Neural cell (in vitro differentiated cells): ENCODE data around the gene CPSF6. TPM values are rescaled to one million over a fixed set of nuclear protein-coding genes. Genes with fewer than 3 reads are reported as not detected.

Source experiments
- H2AFZ ChIP-seq: fragments of 200-600, 300-800 bp; sonication (generic), shearing (Covaris generic); 2 replicates; pipeline ENCODE4 v1.6.0; 2014; ENCODE audit warnings: low read depth, mild to moderate bottlenecking, antibody characterized with exemption, low read length, moderate library complexity
- H3F3A ChIP-seq: fragments of 200-600 bp; shearing (Covaris generic); 2 replicates; pipeline ENCODE4 v1.6.1; 2016; ENCODE audit warnings: mild to moderate bottlenecking, moderate library complexity, mixed read lengths, antibody characterized with exemption, low read length; ENCODE audit not compliant: insufficient read depth, poor library complexity, severe bottlenecking
- H3K27ac ChIP-seq: fragments of 200-600, 300-800 bp; sonication (generic), shearing (Covaris generic); 2 replicates; pipeline ENCODE4 v1.5.1; 2014; ENCODE audit warnings: mild to moderate bottlenecking, low read length, moderate library complexity
- H3K27me3 ChIP-seq: fragments of 300-800, 200-600 bp; sonication (generic), shearing (Covaris generic); 2 replicates; pipeline ENCODE4 v1.6.0; 2014; ENCODE audit warnings: mild to moderate bottlenecking, low read depth, low read length, moderate library complexity; ENCODE audit not compliant: insufficient read depth
- H3K36me3 ChIP-seq: fragments of 300-800, 200-600 bp; sonication (generic), shearing (Covaris generic); 2 replicates; pipeline ENCODE4 v1.5.1; 2014; ENCODE audit warnings: mild to moderate bottlenecking, antibody characterized with exemption, low read length, moderate library complexity; ENCODE audit not compliant: insufficient read depth
- H3K4me2 ChIP-seq: fragments of 300-800, 200-600 bp; sonication (generic), shearing (Covaris generic); 2 replicates; pipeline ENCODE4 v1.6.0; 2014; ENCODE audit warnings: mild to moderate bottlenecking, low read length
- H3K4me3 ChIP-seq: fragments of 300-800, 200-600 bp; sonication (generic), shearing (Covaris generic); 2 replicates; pipeline ENCODE4 v1.5.1; 2014; ENCODE audit warnings: mild to moderate bottlenecking, low read length, moderate library complexity
- H3K79me2 ChIP-seq: fragments of 200-600 bp; shearing (Covaris generic); replicated peaks from 2 replicates; pipeline ENCODE4 v1.6.0; 2014; ENCODE audit warnings: mild to moderate bottlenecking, low read length, moderate library complexity; ENCODE audit not compliant: insufficient read depth
- H3K9ac ChIP-seq: fragments of 300-800, 200-600 bp; sonication (generic), shearing (Covaris generic); 2 replicates; pipeline ENCODE4 v1.6.1; 2016; ENCODE audit warnings: mild to moderate bottlenecking, low read length, mixed read lengths
- H3K9me2 ChIP-seq: fragments of 200-600 bp; shearing (Covaris generic); 2 replicates; pipeline ENCODE4 v1.6.1; 2016; ENCODE audit warnings: mild to moderate bottlenecking, low read length, mixed read lengths; ENCODE audit not compliant: insufficient read depth
- H3K9me3 ChIP-seq: fragments of 200-600, 300-800 bp; sonication (generic), shearing (Covaris generic); 2 replicates; pipeline ENCODE4 v1.6.1; 2016; ENCODE audit warnings: mild to moderate bottlenecking, mixed run types, low read length, moderate library complexity, mixed read lengths
- H4K20me1 ChIP-seq: fragments of 200-600 bp; shearing (Covaris generic); 2 replicates; pipeline ENCODE4 v1.6.1; 2016; ENCODE audit warnings: mild to moderate bottlenecking, mixed run types; ENCODE audit not compliant: insufficient read depth
- CTCF ChIP-seq: fragments of 450-650 bp; IDR thresholded peaks from 2 replicates; pipeline ENCODE4 v1.5.1; 2014; ENCODE audit warnings: antibody characterized with exemption, mild to moderate bottlenecking, moderate library complexity; ENCODE audit not compliant: poor library complexity, severe bottlenecking
- EP300 ChIP-seq: fragments of 450-650 bp; conservative IDR thresholded peaks from 2 replicates; pipeline ENCODE4 v1.6.1; 2014; ENCODE audit warnings: antibody characterized with exemption, mild to moderate bottlenecking, moderate library complexity; ENCODE audit not compliant: poor library complexity, severe bottlenecking
- EZH2 ChIP-seq: fragments of 200-600, 300-800 bp; shearing (Covaris generic), sonication (generic); IDR thresholded peaks from 2 replicates; pipeline ENCODE4 v1.6.1; 2014; ENCODE audit warnings: antibody characterized with exemption, low read length, borderline replicate concordance, mild to moderate bottlenecking; ENCODE audit not compliant: insufficient read depth, poor library complexity, severe bottlenecking
- MXI1 ChIP-seq: fragments of 450-650 bp; conservative IDR thresholded peaks from 2 replicates; pipeline ENCODE4 v1.6.1; 2014; ENCODE audit warnings: antibody characterized with exemption, mild to moderate bottlenecking; ENCODE audit not compliant: poor library complexity, severe bottlenecking
- POLR2AphosphoS5 ChIP-seq: IDR thresholded peaks from 2 replicates; pipeline ENCODE4 v1.6.1; 2012
- RAD21 ChIP-seq: fragments of 450-650 bp; conservative IDR thresholded peaks from 2 replicates; pipeline ENCODE4 v1.6.1; 2014; ENCODE audit warnings: antibody characterized with exemption, mild to moderate bottlenecking, moderate library complexity
- SMC3 ChIP-seq: fragments of 450-650 bp; conservative IDR thresholded peaks from 2 replicates; pipeline ENCODE4 v1.6.1; 2014; ENCODE audit warnings: antibody characterized with exemption, mild to moderate bottlenecking, moderate library complexity; ENCODE audit not compliant: poor library complexity
- TAF1 ChIP-seq: IDR thresholded peaks from 2 replicates; pipeline ENCODE4 v1.6.1; 2012; ENCODE audit warnings: low read depth
- polyA plus RNA-seq: library from polyadenylated mRNA; depleted of rRNA; stranded (reverse); fragments of >200 nt; gene quantifications from 2 replicates; pipeline ENCODE4 v1.2.3, GENCODE V29; 2014
- TF ChIP-seq, protein P1 (sequence below): IDR thresholded peaks from 2 replicates; pipeline ENCODE4 v1.6.1; 2012; ENCODE audit warnings: borderline replicate concordance

Gene CPSF6
- polyA plus RNA-seq, 1 donor from 2014 or later = 180 TPM

GRCh38 chr12:69254046-69254445 is 14.7 kb downstream of the CPSF6 start:
- peaks cover 8% of the 10 kb centered on the region for H4K20me1 ChIP-seq
- no peaks in the 10 kb centered on the region for H3K27me3 ChIP-seq
- H3K4me3 ChIP-seq = no peak overlapping the region
- H3K9me3 ChIP-seq = no peaks in the 10 kb centered on the region
- no peak for TF ChIP-seq EP300
- no peak for TF ChIP-seq TAF1
- no peak for TF ChIP-seq MXI1
- peak; percentile 73 for TF ChIP-seq RAD21
- no peak for TF ChIP-seq POLR2AphosphoS5
- TF ChIP-seq, protein P1, sequence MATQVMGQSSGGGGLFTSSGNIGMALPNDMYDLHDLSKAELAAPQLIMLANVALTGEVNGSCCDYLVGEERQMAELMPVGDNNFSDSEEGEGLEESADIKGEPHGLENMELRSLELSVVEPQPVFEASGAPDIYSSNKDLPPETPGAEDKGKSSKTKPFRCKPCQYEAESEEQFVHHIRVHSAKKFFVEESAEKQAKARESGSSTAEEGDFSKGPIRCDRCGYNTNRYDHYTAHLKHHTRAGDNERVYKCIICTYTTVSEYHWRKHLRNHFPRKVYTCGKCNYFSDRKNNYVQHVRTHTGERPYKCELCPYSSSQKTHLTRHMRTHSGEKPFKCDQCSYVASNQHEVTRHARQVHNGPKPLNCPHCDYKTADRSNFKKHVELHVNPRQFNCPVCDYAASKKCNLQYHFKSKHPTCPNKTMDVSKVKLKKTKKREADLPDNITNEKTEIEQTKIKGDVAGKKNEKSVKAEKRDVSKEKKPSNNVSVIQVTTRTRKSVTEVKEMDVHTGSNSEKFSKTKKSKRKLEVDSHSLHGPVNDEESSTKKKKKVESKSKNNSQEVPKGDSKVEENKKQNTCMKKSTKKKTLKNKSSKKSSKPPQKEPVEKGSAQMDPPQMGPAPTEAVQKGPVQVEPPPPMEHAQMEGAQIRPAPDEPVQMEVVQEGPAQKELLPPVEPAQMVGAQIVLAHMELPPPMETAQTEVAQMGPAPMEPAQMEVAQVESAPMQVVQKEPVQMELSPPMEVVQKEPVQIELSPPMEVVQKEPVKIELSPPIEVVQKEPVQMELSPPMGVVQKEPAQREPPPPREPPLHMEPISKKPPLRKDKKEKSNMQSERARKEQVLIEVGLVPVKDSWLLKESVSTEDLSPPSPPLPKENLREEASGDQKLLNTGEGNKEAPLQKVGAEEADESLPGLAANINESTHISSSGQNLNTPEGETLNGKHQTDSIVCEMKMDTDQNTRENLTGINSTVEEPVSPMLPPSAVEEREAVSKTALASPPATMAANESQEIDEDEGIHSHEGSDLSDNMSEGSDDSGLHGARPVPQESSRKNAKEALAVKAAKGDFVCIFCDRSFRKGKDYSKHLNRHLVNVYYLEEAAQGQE = no peak
- TF ChIP-seq EZH2 = no peak
- TF ChIP-seq SMC3 = peak; percentile 77
- TF ChIP-seq CTCF = peak; percentile 71
- H3K9me2 ChIP-seq = no peaks in the 10 kb centered on the region
- H3K36me3 ChIP-seq = peaks cover 5% of the 10 kb centered on the region
- no peak overlapping the region for H3K4me2 ChIP-seq
- no peak overlapping the region for H2AFZ ChIP-seq
- H3K27ac ChIP-seq = no peak overlapping the region
- H3F3A ChIP-seq = no peaks in the 10 kb centered on the region
- H3K9ac ChIP-seq = no peak overlapping the region
- H3K79me2 ChIP-seq = peaks cover 84% of the 10 kb centered on the region

DNA sequence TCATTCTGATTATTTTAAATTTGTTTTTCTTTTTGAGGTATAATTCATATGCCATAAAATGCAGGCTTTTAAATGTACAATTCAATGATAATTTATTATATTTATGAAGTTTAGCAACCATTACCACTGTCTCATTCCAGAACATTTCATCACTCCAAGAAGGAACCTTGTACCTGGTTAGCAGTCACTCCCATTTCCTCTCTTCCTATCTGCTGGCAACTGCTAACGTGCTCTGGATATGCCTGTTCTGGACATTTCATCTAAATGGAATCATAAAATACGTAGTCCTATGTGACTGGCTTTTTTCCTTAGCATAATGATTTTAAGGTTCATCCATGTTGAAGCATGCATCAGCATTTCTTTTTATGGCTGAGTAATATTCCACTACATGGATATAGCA is 15.5 kb downstream of the CPSF6 start:
- peaks cover 76% of the 10 kb centered on the region for H3K79me2 ChIP-seq
- H3K36me3 ChIP-seq = peaks cover 9% of the 10 kb centered on the region
- H3K9me3 ChIP-seq = no peaks in the 10 kb centered on the region
- H3K4me2 ChIP-seq = no peak overlapping the region
- H3K27me3 ChIP-seq = no peaks in the 10 kb centered on the region
- H3F3A ChIP-seq = no peaks in the 10 kb centered on the region
- no peak overlapping the region for H3K4me3 ChIP-seq
- no peak overlapping the region for H3K9ac ChIP-seq
- no peaks in the 10 kb centered on the region for H3K9me2 ChIP-seq
- H2AFZ ChIP-seq = no peak overlapping the region
- H4K20me1 ChIP-seq = peaks cover 8% of the 10 kb centered on the region
- TF ChIP-seq SMC3 (no peak), POLR2AphosphoS5 (no peak), CTCF (no peak), MXI1 (no peak), EP300 (no peak), EZH2 (no peak), TAF1 (no peak), RAD21 (no peak)
- TF ChIP-seq, protein P1 = no peak
- H3K27ac ChIP-seq = no peak overlapping the region
